Type B pancreatic cell (in vitro differentiated cells): ENCODE results near the gene ATP6AP1. TPM values are rescaled to one million over a fixed set of nuclear protein-coding genes. Genes with fewer than 3 reads are reported as not detected.

Experiments used
- DNase-seq: peaks from one replicate; pipeline ENCODE4 v3.0.0; 2021; ENCODE audit warnings: mixed read lengths; ENCODE audit not compliant: unreplicated experiment; ENCODE audit errors: extremely low spot score
- H3K27ac Mint-ChIP-seq: 2 replicates; pipeline ENCODE4 v1.8.0; 2021; ENCODE audit warnings: mild to moderate bottlenecking, mixed read lengths
- H3K27me3 Mint-ChIP-seq: 2 replicates; pipeline ENCODE4 v1.8.0; 2021; ENCODE audit warnings: mixed read lengths
- H3K36me3 Mint-ChIP-seq: 2 replicates; pipeline ENCODE4 v1.8.0; 2021; ENCODE audit warnings: mixed read lengths
- H3K4me1 Mint-ChIP-seq: one replicate; pipeline ENCODE4 v1.8.0; 2021; ENCODE audit warnings: mixed read lengths; ENCODE audit not compliant: unreplicated experiment
- H3K4me3 Mint-ChIP-seq: 2 replicates; pipeline ENCODE4 v1.8.0; 2021; ENCODE audit warnings: mild to moderate bottlenecking, mixed read lengths
- H3K9me3 Mint-ChIP-seq: 2 replicates; pipeline ENCODE4 v1.8.0; 2021; ENCODE audit warnings: mixed read lengths
- CTCF ChIP-seq: fragments of 200-600 bp; sonication (generic); conservative IDR thresholded peaks from 2 replicates; pipeline ENCODE4 v1.5.0; 2021; ENCODE audit warnings: antibody characterized with exemption, mild to moderate bottlenecking
- microRNA-seq: library from miRNA; unstranded; fragments of <30 nt; microRNA quantifications from one replicate; pipeline ENCODE4, GENCODE V29; 2020
- total RNA-seq: library from RNA; stranded (reverse); gene quantifications from 2 replicates; pipeline ENCODE4 v1.2.1, GENCODE V29; 2021; ENCODE audit warnings: low replicate concordance

ATP6AP1 gene
- total RNA-seq, 1 donor from 2014 or later = 105 TPM

GRCh38 chrX:154484255-154485149 lies 56.0 kb downstream of the ATP6AP1 start:
- peak overlapping the region; percentile 31 for H3K4me3 Mint-ChIP-seq
- no peaks in the 10 kb centered on the region for H3K36me3 Mint-ChIP-seq
- H3K9me3 Mint-ChIP-seq = no peaks in the 10 kb centered on the region

GRCh38 chrX:154485150-154486051 lies 56.9 kb downstream of the ATP6AP1 start:
- H3K36me3 Mint-ChIP-seq = no peaks in the 10 kb centered on the region
- H3K4me1 Mint-ChIP-seq = no peaks in the 10 kb centered on the region
- no peak overlapping the region for H3K27ac Mint-ChIP-seq
- no peaks in the 10 kb centered on the region for H3K9me3 Mint-ChIP-seq
- H3K4me3 Mint-ChIP-seq = peak overlapping the region; percentile 72
- TF ChIP-seq CTCF = no peak
- no peaks in the 10 kb centered on the region for H3K27me3 Mint-ChIP-seq
- DNase-seq = peak; percentile 65

More at GRCh38 chrX:154484255-154485149, 56.0 kb downstream of the ATP6AP1 start:
- no peak overlapping the region for H3K27ac Mint-ChIP-seq
- no peak for TF ChIP-seq CTCF
- no peaks in the 10 kb centered on the region for H3K4me1 Mint-ChIP-seq
- DNase-seq = no peak
- no peaks in the 10 kb centered on the region for H3K27me3 Mint-ChIP-seq

GRCh38 chrX:154486052-154486395 lies 57.5 kb downstream of the ATP6AP1 start:
- Mint-ChIP-seq H3K27ac (no peak overlapping the region), H3K9me3 (no peaks in the 10 kb centered on the region), H3K36me3 (no peaks in the 10 kb centered on the region), H3K4me3 (no peak overlapping the region), H3K4me1 (no peaks in the 10 kb centered on the region), H3K27me3 (no peaks in the 10 kb centered on the region)
- no peak for TF ChIP-seq CTCF
- peak; percentile 68 for DNase-seq

Small RNA genes lying within 50 kb of the gene (microRNA-seq; reads per million reads assigned to microRNA genes)
- 5.0 reads per million, percentile 18 among the genes with 10 or more reads in this experiment for gene MIR6858

Other genes with a start within 250 kb of the ATP6AP1 start
- not detected in 2 replicates for gene OPN1MW, start 246.1 kb upstream of the ATP6AP1 start, total RNA-seq
- not detected in 2 replicates for gene OPN1MW2, start 208.9 kb upstream of the ATP6AP1 start, total RNA-seq
- gene OPN1MW3, start 171.1 kb upstream of the ATP6AP1 start, total RNA-seq = not detected in 2 replicates
- gene TEX28, start 133.6 kb upstream of the ATP6AP1 start, total RNA-seq = not detected in 2 replicates
- 0.56 TPM in 1 of 2 replicates, not detected in the other for gene TKTL1, start 132.9 kb upstream of the ATP6AP1 start, total RNA-seq
- gene FLNA, start 54.0 kb upstream of the ATP6AP1 start, total RNA-seq = 806 and 851 TPM in 2 replicates
- gene EMD, start 49.4 kb upstream of the ATP6AP1 start, total RNA-seq = 56.7 and 62.7 TPM in 2 replicates
- 2,880 and 3,042 TPM in 2 replicates for gene RPL10, start 30.3 kb upstream of the ATP6AP1 start, total RNA-seq
- 13.3 and 14.4 TPM in 2 replicates for gene DNASE1L1, start 19.4 kb upstream of the ATP6AP1 start, total RNA-seq
- gene TAFAZZIN, start 17.1 kb upstream of the ATP6AP1 start, total RNA-seq = 30.5 and 46.1 TPM in 2 replicates
- gene GDI1, start 8.5 kb downstream of the ATP6AP1 start, total RNA-seq = 105 and 159 TPM in 2 replicates
- gene FAM50A, start 15.5 kb downstream of the ATP6AP1 start, total RNA-seq = 59.2 and 63.8 TPM in 2 replicates
- 62.9 and 85.1 TPM in 2 replicates for gene PLXNA3, start 29.6 kb downstream of the ATP6AP1 start, total RNA-seq
- 12.9 and 15.9 TPM in 2 replicates for gene LAGE3, start 50.6 kb downstream of the ATP6AP1 start, total RNA-seq
- 23.3 and 28.7 TPM in 2 replicates for gene UBL4A, start 57.9 kb downstream of the ATP6AP1 start, total RNA-seq
- gene SLC10A3, start 62.0 kb downstream of the ATP6AP1 start, total RNA-seq = 13.0 and 23.0 TPM in 2 replicates
- gene FAM3A, start 87.6 kb downstream of the ATP6AP1 start, total RNA-seq = 34.1 and 35.9 TPM in 2 replicates
- 41.3 and 57.9 TPM in 2 replicates for gene G6PD, start 118.2 kb downstream of the ATP6AP1 start, total RNA-seq
- gene IKBKG, start 118.9 kb downstream of the ATP6AP1 start, total RNA-seq = 14.6 and 15.5 TPM in 2 replicates
- not detected in 2 replicates for gene CTAG1A, start 156.5 kb downstream of the ATP6AP1 start, total RNA-seq
- not detected in 2 replicates for gene CTAG1B, start 190.6 kb downstream of the ATP6AP1 start, total RNA-seq
- gene CTAG2, start 224.9 kb downstream of the ATP6AP1 start, total RNA-seq = not detected in 2 replicates